Glutamatergic neuron (in vitro differentiated cells): ENCODE measurements around the gene POP7. TPM values are rescaled to one million over a fixed set of nuclear protein-coding genes. Genes with fewer than 3 reads are reported as not detected.

Experiments
- DNase-seq: peaks from one replicate; pipeline ENCODE4 v3.0.0; 2022
- H3K27ac Mint-ChIP-seq: one replicate; pipeline ENCODE4 v1.8.0; 2020; ENCODE audit warnings: mild to moderate bottlenecking, mixed read lengths, inconsistent platforms; ENCODE audit not compliant: unreplicated experiment
- H3K27me3 Mint-ChIP-seq: one replicate; pipeline ENCODE4 v1.8.0; 2020; ENCODE audit warnings: mild to moderate bottlenecking, moderate library complexity, mixed read lengths, inconsistent platforms; ENCODE audit not compliant: unreplicated experiment
- H3K36me3 Mint-ChIP-seq: one replicate; pipeline ENCODE4 v1.8.0; 2020; ENCODE audit warnings: mild to moderate bottlenecking, mixed read lengths, inconsistent platforms; ENCODE audit not compliant: unreplicated experiment
- H3K4me1 Mint-ChIP-seq: one replicate; pipeline ENCODE4 v1.8.0; 2020; ENCODE audit warnings: mild to moderate bottlenecking, low read depth, mixed read lengths, inconsistent platforms; ENCODE audit not compliant: unreplicated experiment
- H3K4me3 Mint-ChIP-seq: one replicate; pipeline ENCODE4 v1.8.0; 2020; ENCODE audit warnings: mild to moderate bottlenecking, mixed read lengths, inconsistent platforms; ENCODE audit not compliant: unreplicated experiment
- H3K9me3 Mint-ChIP-seq: one replicate; pipeline ENCODE4 v1.8.0; 2020; ENCODE audit warnings: mild to moderate bottlenecking, moderate library complexity, mixed read lengths, inconsistent platforms; ENCODE audit not compliant: unreplicated experiment
- CTCF ChIP-seq: fragments of 200-600 bp; sonication (generic); IDR thresholded peaks from one replicate; pipeline ENCODE4 v1.5.0; 2021; ENCODE audit not compliant: partially characterized antibody, unreplicated experiment
- total RNA-seq: library from RNA; stranded (reverse); fragmentation: NEBNext Ultra II Directional; extraction: Animal tissue kit (Norgen Biotek cat#: 25700); gene quantifications from one replicate; pipeline ENCODE4 v1.2.1, GENCODE V29; 2021; ENCODE audit not compliant: unreplicated experiment

The POP7 gene
- total RNA-seq, 1 donor from 2014 or later, result 35.8 TPM

GRCh38 chr7:100680576-100681271 lies 25.2 kb upstream of the POP7 start:
- no peak for DNase-seq

GRCh38 chr7:100681491-100682227 lies 24.3 kb upstream of the POP7 start:
- H3K4me3 Mint-ChIP-seq, result no peak overlapping the region
- H3K4me1 Mint-ChIP-seq, result peaks cover 5% of the 10 kb centered on the region
- H3K9me3 Mint-ChIP-seq, result peaks cover 10% of the 10 kb centered on the region
- TF ChIP-seq CTCF, result no peak
- H3K27me3 Mint-ChIP-seq, result peaks cover 10% of the 10 kb centered on the region
- no peak overlapping the region for H3K27ac Mint-ChIP-seq
- no peak for DNase-seq
- peaks cover 4% of the 10 kb centered on the region for H3K36me3 Mint-ChIP-seq

More at GRCh38 chr7:100680576-100681271, 25.2 kb upstream of the POP7 start:
- Mint-ChIP-seq H3K27me3 (peaks cover 14% of the 10 kb centered on the region), H3K27ac (peak overlapping the region; percentile 52), H3K9me3 (peaks cover 10% of the 10 kb centered on the region), H3K36me3 (peaks cover 4% of the 10 kb centered on the region), H3K4me3 (no peak overlapping the region), H3K4me1 (peaks cover 5% of the 10 kb centered on the region)
- no peak for TF ChIP-seq CTCF

GRCh38 chr7:100682228-100682741 lies 23.6 kb upstream of the POP7 start:
- TF ChIP-seq CTCF, result no peak
- Mint-ChIP-seq H3K36me3 (peaks cover 4% of the 10 kb centered on the region), H3K27me3 (peaks cover 11% of the 10 kb centered on the region), H3K4me3 (no peak overlapping the region), H3K9me3 (peaks cover 10% of the 10 kb centered on the region), H3K27ac (no peak overlapping the region), H3K4me1 (peaks cover 5% of the 10 kb centered on the region)
- no peak for DNase-seq

- Mint-ChIP-seq H3K9me3 (peaks cover 10% of the 10 kb centered on the region), H3K4me1 (peaks cover 5% of the 10 kb centered on the region), H3K4me3 (no peak overlapping the region), H3K27ac (no peak overlapping the region), H3K36me3 (peaks cover 4% of the 10 kb centered on the region), H3K27me3 (peaks cover 11% of the 10 kb centered on the region)
- no peak for DNase-seq
- no peak for TF ChIP-seq CTCF
These were observed 22.8 kb upstream of the POP7 start for GRCh38 chr7:100682991-100683658.
